GM12801 (cell line): ENCODE data around the gene CADM1.

Experiments
- TF ChIP-seq, protein P1 (sequence below): IDR thresholded peaks from one replicate; pipeline ENCODE4 v1.5.1; 2011; ENCODE audit warnings: control low read depth; ENCODE audit not compliant: insufficient read length; ENCODE audit errors: extremely low read depth

The CADM1 gene

DNA sequence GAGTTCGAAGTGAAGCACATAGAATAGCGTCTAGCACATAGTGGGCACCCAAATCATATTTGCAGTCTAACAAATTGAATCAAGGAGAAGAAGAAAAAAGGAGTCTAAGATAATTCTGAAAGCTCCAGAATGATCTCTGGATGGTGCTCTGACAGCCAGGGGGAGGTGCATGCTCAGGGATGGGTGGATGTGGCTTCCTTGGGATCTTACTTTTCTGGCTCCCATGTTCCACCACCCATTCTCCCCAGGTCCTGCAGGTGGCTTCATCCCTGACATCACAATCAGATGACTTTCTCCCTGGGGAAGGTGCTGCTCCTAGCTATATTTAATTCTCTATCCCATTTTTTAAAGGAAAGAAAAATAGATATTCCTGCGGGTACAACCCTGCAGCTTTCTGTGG lies 381.9 kb downstream of the CADM1 start:
- TF ChIP-seq, protein P1, sequence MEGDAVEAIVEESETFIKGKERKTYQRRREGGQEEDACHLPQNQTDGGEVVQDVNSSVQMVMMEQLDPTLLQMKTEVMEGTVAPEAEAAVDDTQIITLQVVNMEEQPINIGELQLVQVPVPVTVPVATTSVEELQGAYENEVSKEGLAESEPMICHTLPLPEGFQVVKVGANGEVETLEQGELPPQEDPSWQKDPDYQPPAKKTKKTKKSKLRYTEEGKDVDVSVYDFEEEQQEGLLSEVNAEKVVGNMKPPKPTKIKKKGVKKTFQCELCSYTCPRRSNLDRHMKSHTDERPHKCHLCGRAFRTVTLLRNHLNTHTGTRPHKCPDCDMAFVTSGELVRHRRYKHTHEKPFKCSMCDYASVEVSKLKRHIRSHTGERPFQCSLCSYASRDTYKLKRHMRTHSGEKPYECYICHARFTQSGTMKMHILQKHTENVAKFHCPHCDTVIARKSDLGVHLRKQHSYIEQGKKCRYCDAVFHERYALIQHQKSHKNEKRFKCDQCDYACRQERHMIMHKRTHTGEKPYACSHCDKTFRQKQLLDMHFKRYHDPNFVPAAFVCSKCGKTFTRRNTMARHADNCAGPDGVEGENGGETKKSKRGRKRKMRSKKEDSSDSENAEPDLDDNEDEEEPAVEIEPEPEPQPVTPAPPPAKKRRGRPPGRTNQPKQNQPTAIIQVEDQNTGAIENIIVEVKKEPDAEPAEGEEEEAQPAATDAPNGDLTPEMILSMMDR = no peak
